K562 (cell line): ENCODE results near the gene ACAP2.

Experiments
- SMARCA4 ChIP-seq: fragments of 450-650 bp; IDR thresholded peaks from 2 replicates; pipeline ENCODE4 v1.6.1; 2016
- ZBTB5 ChIP-seq: fragments of 450-650 bp; IDR thresholded peaks from 2 replicates; pipeline ENCODE4 v1.6.1; 2017; ENCODE audit warnings: antibody characterized with exemption
- ZNF311 ChIP-seq: fragments of 250-450 bp; sonication (Bioruptor Pico); IDR thresholded peaks from 2 replicates; pipeline ENCODE4 v1.4.0; 2020; ENCODE audit warnings: mild to moderate bottlenecking, moderate library complexity

GRCh38 chr3:195266428-195266827, 176.4 kb downstream of the ACAP2 start:
- TF ChIP-seq ZBTB5, result no peak
- no peak for TF ChIP-seq ZNF311 (CRISPR knock-in tag)
- no peak for TF ChIP-seq SMARCA4
